NCI-H2081 (cell line): ENCODE data around the gene ENOSF1.

ENCODE experiments used
- DNase-seq, 2 experiments: peaks; one replicate each; lab custom pipeline; 2025; lab: John Stamatoyannopoulos, UW

The ENOSF1 gene

DNA sequence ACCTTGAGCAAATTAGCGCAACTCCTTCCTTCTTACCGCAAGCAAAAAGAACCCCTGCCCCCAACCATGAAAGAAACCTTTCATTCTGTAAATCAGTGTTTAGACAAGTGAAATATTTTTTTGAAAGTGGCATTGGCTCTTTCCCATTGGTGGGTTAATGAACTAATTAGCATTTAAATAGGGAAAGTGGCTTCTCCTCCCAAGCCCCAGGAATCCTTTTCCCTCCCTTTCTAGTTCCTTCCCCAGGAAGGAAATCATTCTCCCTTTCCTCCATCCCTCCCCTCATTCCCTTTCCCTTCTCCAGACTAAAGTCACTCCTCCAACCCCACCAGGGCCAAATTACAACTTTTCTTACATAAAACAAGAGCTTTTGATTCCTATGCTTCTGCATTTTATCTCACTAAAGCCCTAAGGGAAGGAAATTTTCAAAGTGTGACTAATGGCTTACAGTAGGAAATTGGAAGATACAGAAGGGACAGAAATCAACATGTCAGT lies 77.8 kb downstream of the ENOSF1 start:
- no peak for DNase-seq

DNA sequence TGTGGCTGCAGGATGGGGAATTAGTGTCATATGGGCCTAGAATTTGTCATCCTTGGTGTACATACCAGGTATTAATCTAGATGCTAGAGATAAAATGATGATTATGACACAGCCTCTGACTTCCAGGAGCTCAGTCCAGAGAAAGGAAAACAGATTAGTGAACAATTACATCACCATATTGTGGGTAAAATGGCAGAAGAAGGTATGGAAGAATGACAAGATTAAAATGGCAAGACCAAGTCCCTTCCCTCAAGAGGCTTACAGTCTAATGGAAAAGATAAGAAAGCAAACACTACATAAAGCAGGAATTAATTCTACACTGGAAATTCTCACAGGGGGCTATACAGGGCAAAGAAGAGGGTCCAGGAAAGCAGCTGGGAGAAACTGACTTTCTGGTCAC lies 80.9 kb downstream of the ENOSF1 start:
- DNase-seq: no peak

DNA sequence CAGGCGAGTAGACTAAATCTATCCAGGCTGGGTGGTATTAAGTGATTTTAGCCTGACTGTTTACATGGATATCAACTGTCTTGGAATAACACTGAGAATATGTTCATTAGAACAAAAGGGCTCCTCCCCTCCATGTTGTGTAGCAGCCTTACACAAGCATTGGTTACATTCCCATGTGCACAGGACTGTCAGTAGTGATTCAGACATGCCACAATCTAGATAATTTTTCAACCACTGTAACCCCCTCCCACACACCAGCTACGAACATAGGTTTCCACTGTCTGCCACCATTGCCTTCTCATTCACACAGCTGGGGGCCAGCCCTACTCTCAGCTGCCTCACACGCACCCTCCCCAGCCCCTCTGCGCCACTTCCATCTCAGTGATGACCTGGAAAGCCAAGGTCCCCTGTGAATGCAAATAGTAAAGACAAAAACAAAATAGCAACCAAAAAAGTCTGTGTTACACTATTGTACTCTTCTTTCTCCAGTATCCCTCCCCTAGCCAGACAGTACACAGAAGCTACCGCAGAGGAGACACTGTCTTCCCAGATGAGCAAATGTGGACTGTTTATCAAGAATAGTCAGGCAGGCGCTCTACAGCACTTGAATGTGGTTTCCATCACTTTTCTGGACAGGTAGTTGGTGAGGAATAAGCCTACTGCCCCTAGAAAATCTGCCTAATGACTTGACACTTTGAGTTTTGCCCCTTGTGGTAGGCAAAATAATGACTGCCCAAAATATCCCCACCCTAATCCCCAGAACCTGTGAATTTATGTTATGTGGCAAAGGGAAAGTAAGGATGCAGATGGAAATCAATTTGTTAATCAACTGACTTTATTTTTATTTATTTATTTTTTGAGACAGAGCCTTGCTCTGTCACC lies 82.9 kb downstream of the ENOSF1 start:
- DNase-seq: no peak

DNA sequence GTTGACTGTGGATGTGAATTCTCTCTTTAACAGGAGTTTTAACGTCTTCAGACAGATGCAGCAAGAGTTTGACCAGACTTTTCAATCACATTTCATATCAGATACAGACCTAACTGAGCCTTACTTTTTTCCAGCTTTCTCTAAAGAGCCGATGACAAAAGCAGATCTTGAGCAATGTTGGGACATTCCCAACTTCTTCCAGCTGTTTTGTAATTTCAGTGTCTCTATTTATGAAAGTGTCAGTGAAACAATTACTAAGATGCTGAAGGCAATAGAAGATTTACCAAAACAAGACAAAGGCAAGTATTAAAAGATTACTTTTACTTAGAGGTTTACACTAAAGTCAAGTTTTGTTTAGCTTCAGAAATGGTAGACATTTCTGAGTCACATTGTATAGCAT lies 85.2 kb downstream of the ENOSF1 start:
- DNase-seq: no peak

DNA sequence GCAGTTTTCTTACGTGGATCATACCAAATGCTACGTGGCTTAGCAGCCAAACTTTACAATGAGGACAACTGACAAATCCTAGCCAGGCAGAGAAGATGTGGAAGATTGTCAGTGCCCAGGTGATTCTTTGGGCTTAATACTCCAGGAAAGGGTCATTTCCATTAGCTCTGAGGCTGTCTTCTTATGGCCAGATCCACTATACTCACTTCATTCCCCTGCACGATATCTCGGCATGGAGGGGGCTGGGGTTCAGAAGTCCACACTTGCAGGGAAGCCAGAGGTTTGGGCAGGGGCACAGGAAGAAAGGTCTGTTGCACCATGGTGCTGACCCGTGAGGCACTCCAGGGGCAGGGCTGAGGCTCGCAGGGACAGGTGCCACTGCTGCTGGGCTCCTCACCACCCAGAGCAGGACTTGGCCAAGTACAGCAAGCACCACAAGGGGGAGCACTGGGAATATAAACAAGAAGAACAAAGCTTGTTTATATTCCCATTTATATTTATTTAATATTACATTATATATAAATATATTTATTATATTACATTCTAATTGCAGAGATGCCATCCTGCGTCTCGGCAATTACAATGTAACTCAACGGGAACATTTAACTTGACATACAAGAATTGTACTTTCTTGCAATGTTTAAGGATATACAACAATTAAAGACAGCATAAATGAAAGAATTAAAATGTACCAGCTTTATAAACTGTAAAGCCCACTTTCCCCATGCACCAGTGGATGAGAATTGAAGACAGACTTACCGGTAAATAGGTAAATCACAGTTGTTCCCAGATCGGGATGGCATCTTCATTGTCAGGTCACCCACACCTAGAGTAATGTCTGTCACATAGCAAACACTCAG lies 88.4 kb downstream of the ENOSF1 start:
- peak; percentile 35 to 73 for DNase-seq

DNA sequence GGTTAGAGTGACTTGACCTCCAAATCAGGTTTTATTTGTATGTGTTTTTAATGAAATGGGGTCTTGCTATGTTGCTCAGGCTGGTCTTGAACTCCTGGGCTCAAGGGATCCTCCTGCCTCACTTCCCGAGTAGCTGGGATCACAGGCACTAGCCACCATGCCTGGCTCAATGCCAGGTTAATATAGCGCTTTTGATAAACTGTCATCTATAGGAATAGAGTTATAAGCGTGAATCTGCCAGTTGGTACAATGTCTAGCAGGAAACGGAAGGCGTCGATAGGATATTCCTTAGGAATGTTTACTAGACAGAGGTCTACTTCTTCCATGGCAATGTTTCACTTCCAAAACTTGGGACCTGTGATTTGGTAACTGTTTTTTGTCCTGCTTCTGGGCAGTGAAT lies 90.1 kb downstream of the ENOSF1 start:
- DNase-seq: no peak

DNA sequence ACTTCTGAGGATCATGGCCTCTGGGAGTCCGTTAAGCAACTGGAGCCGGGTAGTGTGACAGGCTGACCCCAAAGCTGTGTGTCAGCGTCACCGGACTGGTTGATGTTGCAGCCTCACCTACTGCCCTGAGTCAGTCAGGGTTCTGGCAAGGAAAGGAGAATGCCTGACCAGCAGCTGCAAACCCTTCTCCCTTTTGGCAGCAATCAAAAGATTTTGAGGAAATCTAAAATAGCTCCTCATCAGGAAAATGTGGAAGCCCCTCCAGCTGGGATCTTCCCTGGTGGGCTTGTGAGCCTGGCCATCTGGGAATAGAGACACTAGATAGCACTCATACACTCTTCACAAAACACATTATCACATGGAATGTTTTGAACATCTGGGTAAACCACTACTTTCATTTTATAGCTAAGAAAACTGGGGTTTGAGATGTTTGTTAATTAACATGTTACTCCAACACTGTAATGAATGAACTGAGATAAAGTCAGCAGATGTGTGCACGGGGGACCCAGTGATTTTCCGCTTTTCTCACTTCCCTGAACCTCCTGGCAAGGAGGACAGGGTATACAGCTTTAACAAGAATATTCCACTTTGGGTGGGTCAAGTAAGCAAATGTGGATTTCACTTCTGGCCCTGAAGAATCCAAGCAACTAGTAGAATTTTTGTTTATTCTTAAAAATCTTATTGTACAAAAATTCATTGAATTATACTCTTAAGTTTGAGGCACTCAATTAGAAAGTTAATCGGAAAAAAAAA lies 91.0 kb downstream of the ENOSF1 start:
- no peak for DNase-seq
